ENCODE data around the gene TEN1.

GRCh38 chr17:75942473-75942872 lies 36.6 kb upstream of the TEN1 start:
- TF ChIP-seq CTCF (IDR thresholded peaks at IDR 0.05) (no peak), POLR2A (IDR thresholded peaks at IDR 0.05) (no peak)

Measured in esophagus squamous epithelium (tissue), 4 donors.